ENCODE data around the gene CFD.

CFD gene

DNA sequence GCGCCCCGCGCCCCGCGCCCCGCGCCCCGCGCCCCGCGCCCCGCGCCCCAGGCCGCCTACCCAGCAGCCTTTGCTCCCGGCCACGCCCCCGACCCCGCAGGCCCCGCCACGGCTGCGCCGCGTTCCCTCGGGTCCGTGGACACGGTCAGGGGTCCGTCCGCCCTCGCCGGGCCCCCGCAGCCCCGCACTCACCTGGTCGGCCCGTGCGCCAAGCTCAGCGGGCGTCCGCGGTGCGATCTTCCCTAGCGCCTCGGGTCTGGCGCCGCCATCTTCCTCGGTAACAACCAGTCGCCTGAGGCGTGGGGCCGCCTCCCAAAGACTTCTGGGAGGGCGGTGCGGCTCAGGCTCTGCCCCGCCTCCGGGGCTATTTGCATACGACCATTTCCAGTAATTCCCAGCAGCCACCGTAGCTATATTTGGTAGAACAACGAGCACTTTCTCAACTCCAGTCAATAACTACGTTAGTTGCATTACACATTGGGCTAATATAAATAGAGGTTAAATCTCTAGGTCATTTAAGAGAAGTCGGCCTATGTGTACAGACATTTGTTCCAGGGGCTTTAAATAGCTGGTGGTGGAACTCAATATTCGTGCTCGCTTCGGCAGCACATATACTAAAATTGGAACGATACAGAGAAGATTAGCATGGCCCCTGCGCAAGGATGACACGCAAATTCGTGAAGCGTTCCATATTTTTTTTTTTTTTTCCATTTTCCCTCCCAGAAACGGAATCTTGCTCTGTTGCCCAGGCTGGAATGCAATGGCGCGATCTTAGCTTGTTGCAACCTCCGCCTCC, 33.6 kb downstream of the CFD start, which contains the start of the genes MED16 and RNU6-9 (continued):
- TF ChIP-seq ZNF211 (tag by site-specific recombination; IDR thresholded peaks at IDR 0.05; ENCODE audit: low read depth): no peak
- peak; percentile 71 for TF ChIP-seq KLF10 (tag by site-specific recombination; IDR thresholded peaks at IDR 0.05)
- TF ChIP-seq, protein P1, sequence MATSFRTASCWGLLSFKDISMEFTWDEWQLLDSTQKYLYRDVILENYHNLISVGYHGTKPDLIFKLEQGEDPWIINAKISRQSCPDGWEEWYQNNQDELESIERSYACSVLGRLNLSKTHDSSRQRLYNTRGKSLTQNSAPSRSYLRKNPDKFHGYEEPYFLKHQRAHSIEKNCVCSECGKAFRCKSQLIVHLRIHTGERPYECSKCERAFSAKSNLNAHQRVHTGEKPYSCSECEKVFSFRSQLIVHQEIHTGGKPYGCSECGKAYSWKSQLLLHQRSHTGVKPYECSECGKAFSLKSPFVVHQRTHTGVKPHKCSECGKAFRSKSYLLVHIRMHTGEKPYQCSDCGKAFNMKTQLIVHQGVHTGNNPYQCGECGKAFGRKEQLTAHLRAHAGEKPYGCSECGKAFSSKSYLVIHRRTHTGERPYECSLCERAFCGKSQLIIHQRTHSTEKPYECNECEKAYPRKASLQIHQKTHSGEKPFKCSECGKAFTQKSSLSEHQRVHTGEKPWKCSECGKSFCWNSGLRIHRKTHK (tag by site-specific recombination; IDR thresholded peaks at IDR 0.05): no peak
- TF ChIP-seq ZNF157 (tag by site-specific recombination; IDR thresholded peaks at IDR 0.05): no peak
- no peak for TF ChIP-seq ZNF791 (tag by site-specific recombination; IDR thresholded peaks at IDR 0.05)
- TF ChIP-seq SCRT1 (tag by site-specific recombination; IDR thresholded peaks at IDR 0.05; ENCODE audit: borderline replicate concordance): no peak
- TF ChIP-seq ZNF549 (tag by site-specific recombination; IDR thresholded peaks at IDR 0.05): no peak
- no peak for TF ChIP-seq ZNF366 (tag by site-specific recombination; conservative IDR thresholded peaks at IDR 0.05)
- TF ChIP-seq MEIS1 (CRISPR knock-in tag; IDR thresholded peaks at IDR 0.05; ENCODE audit: borderline replicate concordance): no peak
- peak; percentile 37; the same call in 1 of the 2 replicates for TF ChIP-seq ZNF394 (tag by site-specific recombination; IDR thresholded peaks at IDR 0.05; ENCODE audit: borderline replicate concordance)
- TF ChIP-seq BCL11A (tag by site-specific recombination; IDR thresholded peaks at IDR 0.05; ENCODE audit: low read depth): no peak
- TF ChIP-seq ZNF645 (tag by site-specific recombination; IDR thresholded peaks at IDR 0.05): no peak
- TF ChIP-seq ZNF24 (tag by site-specific recombination; IDR thresholded peaks at IDR 0.05): peak; percentile 38; the same call in 1 of the 2 replicates
- TF ChIP-seq OSR2 (tag by site-specific recombination; IDR thresholded peaks at IDR 0.05): no peak
- TF ChIP-seq, protein P2, sequence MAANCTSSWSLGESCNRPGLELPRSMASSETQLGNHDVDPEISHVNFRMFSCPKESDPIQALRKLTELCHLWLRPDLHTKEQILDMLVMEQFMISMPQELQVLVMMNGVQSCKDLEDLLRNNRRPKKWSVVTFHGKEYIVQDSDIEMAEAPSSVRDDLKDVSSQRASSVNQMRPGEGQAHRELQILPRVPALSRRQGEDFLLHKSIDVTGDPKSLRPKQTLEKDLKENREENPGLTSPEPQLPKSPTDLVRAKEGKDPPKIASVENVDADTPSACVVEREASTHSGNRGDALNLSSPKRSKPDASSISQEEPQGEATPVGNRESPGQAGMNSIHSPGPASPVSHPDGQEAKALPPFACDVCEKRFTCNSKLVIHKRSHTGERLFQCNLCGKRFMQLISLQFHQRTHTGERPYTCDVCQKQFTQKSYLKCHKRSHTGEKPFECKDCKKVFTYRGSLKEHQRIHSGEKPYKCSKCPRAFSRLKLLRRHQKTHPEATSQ (tag by site-specific recombination; IDR thresholded peaks at IDR 0.05): no peak
- no peak for TF ChIP-seq GLIS1 (tag by site-specific recombination; IDR thresholded peaks at IDR 0.05)
- TF ChIP-seq ZXDB (tag by site-specific recombination; IDR thresholded peaks at IDR 0.05): peak; percentile 70
- TF ChIP-seq ZBTB21 (tag by site-specific recombination; IDR thresholded peaks at IDR 0.05): peak; percentile 31; the same call in 1 of the 2 replicates
- TF ChIP-seq ELK4 (IDR thresholded peaks at IDR 0.05; ENCODE audit: borderline replicate concordance, low read depth, low read length): no peak
- peak; percentile 77 for TF ChIP-seq KLF9 (tag by site-specific recombination; IDR thresholded peaks at IDR 0.05; ENCODE audit: low read depth)
- TF ChIP-seq ZNF518A (tag by site-specific recombination; conservative IDR thresholded peaks at IDR 0.05; ENCODE audit: low read depth): 0 out of 2 replicates have a peak, but pooled peaks have one; percentile 13
- TF ChIP-seq, protein P3, sequence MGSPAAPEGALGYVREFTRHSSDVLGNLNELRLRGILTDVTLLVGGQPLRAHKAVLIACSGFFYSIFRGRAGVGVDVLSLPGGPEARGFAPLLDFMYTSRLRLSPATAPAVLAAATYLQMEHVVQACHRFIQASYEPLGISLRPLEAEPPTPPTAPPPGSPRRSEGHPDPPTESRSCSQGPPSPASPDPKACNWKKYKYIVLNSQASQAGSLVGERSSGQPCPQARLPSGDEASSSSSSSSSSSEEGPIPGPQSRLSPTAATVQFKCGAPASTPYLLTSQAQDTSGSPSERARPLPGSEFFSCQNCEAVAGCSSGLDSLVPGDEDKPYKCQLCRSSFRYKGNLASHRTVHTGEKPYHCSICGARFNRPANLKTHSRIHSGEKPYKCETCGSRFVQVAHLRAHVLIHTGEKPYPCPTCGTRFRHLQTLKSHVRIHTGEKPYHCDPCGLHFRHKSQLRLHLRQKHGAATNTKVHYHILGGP (tag by site-specific recombination; IDR thresholded peaks at IDR 0.05): no peak
- TF ChIP-seq FEZF1 (tag by site-specific recombination; IDR thresholded peaks at IDR 0.05): no peak
- TF ChIP-seq ZNF19 (tag by site-specific recombination; IDR thresholded peaks at IDR 0.05; ENCODE audit: low read depth): no peak
- TF ChIP-seq ZNF350 (tag by site-specific recombination; IDR thresholded peaks at IDR 0.05): no peak
